Mammary epithelial cell (primary cell): Measurements from ENCODE around the gene DPM1.
A peak's percentile ranks its signal among the peaks of the same experiment; 100 is the strongest.

Experiments used
- EZH2 ChIP-seq: IDR thresholded peaks from 2 replicates; pipeline ENCODE4 v1.6.1; 2012; ENCODE audit warnings: low read length, inconsistent platforms, borderline replicate concordance
- TF ChIP-seq, protein P1 (sequence below), 2 donors: IDR thresholded peaks in 1 of 2; conservative IDR thresholded peaks in 1 of 2; 2 replicates each; pipeline ENCODE4 v1.5.1; 2011 to 2012; ENCODE audit warnings: inconsistent platforms in 2 of 2, low read length in 2 of 2, mild to moderate bottlenecking in 2 of 2, control low read depth in 1 of 2, low read depth in 1 of 2; ENCODE audit not compliant: insufficient read depth in 1 of 2; ENCODE audit errors: extremely low read depth in 1 of 2

DNA sequence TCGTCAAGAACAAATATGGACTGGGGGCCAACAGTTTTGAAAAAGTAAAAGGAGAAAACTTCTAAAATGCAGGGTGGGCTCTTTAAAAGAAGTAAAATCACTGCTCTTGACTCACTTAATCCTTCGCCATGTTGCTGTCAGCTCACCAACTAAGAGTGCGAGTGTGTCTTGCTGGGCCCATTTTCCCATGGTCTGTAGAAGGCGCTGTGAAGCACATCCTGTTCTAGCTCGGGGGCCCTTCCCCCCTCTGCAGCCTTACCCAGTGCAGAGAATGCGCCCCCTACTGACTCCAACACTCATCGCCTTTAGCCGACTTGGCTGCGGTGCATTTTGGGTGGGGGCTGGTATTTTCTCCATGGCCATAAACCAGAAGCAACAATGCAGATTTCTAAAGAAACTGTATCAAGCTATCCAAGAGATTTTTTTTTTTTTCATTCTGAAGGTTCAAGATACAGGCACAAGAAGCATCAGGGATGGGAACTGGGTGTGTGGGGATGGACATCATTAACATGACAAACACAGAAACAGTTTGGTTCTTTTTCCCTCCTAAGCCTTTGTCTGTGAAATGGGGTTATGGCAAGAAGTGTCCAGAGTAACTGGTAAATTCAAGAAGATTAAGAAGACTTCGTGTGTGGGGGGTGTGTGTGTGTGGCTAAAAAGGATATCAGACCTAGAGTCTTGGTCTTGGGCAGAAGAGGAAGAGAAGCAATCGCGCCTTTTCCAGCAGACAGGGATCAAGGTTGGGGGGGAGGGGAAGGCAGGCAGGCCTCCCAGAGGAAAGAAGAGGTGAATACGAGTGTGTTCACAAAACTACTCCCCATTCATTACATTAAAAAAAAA is 28.8 kb downstream of the DPM1 start:
- TF ChIP-seq, protein P1, sequence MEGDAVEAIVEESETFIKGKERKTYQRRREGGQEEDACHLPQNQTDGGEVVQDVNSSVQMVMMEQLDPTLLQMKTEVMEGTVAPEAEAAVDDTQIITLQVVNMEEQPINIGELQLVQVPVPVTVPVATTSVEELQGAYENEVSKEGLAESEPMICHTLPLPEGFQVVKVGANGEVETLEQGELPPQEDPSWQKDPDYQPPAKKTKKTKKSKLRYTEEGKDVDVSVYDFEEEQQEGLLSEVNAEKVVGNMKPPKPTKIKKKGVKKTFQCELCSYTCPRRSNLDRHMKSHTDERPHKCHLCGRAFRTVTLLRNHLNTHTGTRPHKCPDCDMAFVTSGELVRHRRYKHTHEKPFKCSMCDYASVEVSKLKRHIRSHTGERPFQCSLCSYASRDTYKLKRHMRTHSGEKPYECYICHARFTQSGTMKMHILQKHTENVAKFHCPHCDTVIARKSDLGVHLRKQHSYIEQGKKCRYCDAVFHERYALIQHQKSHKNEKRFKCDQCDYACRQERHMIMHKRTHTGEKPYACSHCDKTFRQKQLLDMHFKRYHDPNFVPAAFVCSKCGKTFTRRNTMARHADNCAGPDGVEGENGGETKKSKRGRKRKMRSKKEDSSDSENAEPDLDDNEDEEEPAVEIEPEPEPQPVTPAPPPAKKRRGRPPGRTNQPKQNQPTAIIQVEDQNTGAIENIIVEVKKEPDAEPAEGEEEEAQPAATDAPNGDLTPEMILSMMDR (conservative IDR thresholded peaks at IDR 0.05 in 1 of 2, IDR thresholded peaks at IDR 0.05 in 1 of 2; ENCODE audit: extremely low read depth in 1 of 2, insufficient read depth in 1 of 2, low read depth in 1 of 2, low read length in 2 of 2) = peak; percentile 97 to 100
- TF ChIP-seq EZH2 = no peak
